GF-D8 (cell line): ENCODE measurements around the gene LHCGR.

Experiments
- DNase-seq: peaks from one replicate; lab custom pipeline; 2025; lab: John Stamatoyannopoulos, UW

LHCGR gene

DNA sequence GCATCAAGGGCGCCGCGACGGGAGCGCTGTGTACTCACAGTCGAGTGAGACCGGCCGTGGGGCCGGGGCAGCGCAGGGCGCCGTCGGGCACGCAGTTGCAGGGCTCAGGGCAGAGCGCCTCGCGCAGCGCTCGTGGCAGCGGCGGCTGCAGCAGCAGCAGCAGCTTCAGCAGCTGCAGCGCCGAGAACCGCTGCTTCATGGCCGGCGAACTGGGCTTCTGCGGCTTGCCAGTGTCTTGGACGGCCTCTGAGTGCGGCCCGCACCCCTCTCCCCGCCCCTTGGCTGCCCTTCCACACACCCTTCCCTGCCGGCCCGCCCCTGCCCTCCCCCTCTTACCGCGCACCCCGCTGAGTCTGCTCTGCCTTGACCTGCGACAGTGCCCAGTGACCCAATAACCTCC lies at the start of gene LHCGR:
Gene LHCGR, minus strand, starts transcription at position 252 of the 400 bp plus-strand sequence. Its CDS starts 53 bp downstream, at position 199.
- DNase-seq = no peak

GRCh38 chr2:48799601-48800000 lies 44.1 kb upstream of the LHCGR start:
- no peak for DNase-seq

DNA sequence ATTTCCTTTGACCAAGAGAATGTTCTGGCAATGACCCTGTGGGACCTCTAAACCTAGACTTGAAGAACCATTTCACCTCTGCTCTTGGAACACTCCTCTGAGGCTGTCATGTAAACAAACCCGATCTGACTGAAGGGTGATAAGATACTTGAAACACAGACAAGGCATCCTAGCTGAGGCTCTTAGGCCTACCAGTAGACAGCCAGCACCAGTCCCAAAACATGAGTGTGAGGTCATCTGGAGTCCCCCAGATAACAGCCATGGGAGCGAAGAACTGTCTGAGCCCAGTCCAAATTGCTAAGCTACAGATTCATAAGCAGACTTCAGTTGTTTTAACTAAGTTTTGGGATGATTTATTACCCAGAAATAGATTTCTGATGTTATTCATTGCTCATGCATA lies 39.5 kb upstream of the LHCGR start:
- no peak for DNase-seq

DNA sequence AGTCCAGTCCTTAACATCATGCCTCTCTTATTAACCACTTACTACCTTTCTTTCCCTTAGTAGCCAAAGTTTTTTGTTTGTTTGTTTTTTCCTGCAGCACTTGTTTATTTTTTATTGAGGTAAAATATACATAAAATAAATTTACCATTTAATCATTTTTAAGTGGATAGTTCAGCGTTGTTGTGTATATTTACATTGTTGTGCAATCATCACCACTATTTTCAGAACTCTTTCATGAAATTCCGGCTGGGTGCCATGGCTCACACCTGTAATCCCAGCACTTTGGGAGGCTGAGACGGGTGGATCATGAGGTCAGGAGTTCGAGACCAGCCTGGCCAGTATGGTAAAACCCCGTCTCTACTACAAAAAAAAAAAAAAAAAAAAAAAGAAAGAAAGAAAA lies 38.1 kb upstream of the LHCGR start:
- DNase-seq = no peak

DNA sequence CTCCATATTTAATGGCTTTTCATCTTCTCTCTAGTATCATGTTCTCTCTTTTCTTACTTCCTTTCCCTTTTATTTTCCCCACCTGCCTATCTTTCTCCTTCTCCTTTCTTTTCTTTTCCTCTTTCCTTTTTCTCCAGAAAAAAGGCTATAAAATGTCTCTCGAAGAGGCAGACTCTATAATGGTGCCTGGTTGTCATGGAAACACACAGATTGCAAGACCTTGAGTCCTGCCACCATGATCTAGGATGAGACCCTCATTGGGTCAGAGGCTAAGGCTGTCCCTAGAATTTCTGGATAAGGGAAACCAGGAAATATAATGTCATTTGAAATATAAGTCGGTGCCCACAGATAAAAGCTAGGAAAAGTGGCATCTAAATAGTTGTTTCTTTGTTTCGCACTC lies 36.5 kb upstream of the LHCGR start:
- no peak for DNase-seq

DNA sequence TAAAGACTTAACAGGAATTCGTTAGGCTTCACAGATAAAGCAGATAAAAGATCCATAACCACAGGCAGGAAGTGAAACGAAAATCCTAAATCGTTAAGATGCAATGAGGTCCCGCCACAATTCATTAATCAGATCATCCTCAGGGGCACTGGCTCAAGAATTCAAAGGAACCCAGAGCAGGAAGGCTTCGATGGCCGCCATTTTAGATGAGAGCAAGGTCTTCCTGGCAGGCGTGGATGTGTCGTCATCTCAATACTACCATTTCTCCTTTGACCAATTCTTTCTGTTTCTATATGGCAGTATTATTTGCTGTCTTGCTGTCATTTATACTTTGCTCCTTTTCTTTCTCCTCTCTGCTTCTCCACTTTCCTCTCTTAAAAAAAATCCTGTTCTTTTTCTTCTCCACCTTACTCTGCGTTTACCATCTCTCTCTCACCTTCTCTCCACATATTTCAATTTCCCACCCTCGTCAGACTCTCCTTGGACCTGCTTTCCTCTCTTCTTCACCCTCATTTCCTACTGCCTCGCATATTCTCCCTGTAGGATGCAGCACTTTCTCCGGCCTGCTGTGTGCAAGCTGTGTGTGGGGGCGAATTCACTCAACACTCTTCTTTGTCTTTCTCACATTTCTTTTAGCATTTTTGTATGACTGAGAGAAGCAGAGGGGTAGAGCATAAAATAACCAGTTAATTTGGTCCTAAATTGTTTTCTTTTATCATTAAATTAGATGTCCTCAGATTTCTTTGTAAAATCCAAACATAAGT lies 35.1 kb upstream of the LHCGR start:
- no peak for DNase-seq

GRCh38 chr2:48787580-48787979 lies 32.1 kb upstream of the LHCGR start:
- no peak for DNase-seq

DNA sequence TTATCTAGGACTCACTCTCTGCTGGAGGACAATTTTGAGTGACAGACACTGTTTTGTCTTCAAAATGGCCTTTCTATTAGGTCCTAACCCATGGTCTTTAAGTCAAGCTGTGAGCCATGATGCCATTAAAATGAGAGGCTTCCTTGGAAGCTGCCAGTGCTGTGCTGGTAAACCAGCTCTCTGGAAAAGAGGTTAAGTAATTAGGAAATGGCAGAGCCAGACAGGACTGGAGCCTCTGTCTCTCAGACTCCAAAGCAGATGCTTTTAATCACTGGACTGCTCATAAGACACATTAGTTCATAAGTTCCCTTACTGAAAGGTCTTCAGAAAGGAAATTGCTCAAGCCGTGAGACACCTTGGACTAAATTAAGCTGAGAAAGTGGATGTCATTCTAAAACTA lies 25.8 kb upstream of the LHCGR start:
- no peak for DNase-seq

DNA sequence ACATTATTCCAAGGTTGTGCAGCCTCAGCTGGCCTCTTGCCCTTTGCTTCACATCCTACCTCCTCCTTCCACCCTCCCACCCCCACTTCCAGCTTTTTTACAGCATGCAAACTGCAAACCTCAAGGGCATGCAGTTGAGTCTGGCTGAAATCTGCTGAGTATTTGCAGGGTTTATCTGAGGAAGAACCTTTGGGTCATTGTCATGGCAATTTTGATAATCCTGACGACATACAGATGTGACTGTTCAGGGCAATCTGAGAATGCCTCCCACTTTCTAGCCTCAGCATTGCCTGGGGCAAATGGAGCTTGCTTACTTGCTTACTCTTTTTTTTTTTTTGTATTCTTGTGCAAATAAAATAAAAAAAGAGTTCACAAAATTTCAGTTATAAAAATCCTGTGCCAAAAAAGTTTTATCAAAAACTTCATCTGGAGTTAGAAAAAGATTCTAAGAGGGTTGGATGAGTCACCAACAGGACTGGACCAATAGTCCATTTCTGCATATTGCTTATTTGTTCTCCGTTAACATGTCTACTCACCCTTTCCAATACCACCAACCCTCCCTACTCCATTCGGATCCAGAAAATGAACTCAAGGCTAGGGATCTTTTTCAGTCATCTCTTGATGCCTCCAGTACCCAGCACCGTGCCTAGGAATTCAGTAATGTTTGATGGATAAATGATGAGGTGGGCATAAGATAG lies 23.6 kb upstream of the LHCGR start:
- no peak for DNase-seq

- no peak for DNase-seq
Measured at GRCh38 chr2:48774251-48774650, 18.7 kb upstream of the LHCGR start.

DNA sequence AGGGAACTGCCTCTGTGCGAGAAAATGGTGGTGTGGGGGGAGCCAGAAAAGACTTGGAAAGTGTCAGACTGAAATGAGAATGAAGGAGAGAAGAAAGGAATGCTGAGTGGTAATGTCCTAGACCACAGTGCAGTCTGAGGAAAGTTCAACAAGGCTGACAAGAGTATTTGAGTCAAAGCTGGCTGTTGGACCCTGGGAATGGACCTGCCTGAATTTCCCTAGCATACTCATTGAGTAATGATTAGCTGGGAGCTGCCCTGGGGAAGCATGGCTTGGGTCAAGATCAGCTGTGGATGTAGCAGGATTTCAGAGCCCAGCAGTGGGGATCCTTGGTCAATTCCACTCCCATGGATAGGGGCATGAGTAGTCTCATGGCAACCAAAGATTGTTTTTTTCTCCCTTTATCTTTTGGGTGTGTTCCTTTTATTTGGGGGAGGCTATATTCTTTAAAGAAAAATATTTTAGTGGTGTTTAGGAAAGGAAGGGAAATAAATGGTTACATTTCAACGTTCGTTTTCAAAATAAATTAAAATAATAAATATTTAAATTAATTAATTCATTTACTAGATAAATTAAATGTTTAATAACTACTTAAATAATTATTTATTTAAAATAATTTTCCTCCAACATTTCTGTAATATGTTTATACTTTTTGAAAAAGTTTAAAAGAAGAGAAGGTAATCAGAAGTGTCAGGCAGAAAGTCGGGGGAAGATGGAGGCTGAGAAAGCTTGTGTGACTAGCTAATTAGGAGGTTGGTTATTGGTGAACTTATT lies 15.9 kb upstream of the LHCGR start:
- no peak for DNase-seq

GRCh38 chr2:48770181-48770580 lies 14.7 kb upstream of the LHCGR start:
- no peak for DNase-seq

DNA sequence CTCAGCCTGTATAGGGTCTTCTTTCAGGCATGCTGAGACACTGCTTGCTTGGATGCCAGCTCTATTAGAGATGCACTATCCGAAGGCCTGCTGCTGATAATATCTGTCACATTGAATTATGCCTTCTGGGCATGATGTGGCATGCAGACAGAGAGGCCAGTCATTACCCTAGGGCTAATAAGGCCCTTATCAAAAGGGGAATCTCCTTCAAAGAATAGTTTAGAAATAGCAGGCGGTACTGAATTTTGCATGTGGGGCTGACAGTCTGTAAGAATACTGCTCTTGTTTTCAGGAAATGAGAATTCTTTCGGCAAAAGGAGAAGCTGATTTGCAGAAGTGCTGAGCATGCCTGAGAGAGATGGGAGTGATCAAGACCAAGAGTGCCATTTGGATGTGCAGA lies 13.1 kb upstream of the LHCGR start:
- DNase-seq = no peak

- no peak for DNase-seq
Measured at GRCh38 chr2:48767330-48767729, 11.8 kb upstream of the LHCGR start.

DNA sequence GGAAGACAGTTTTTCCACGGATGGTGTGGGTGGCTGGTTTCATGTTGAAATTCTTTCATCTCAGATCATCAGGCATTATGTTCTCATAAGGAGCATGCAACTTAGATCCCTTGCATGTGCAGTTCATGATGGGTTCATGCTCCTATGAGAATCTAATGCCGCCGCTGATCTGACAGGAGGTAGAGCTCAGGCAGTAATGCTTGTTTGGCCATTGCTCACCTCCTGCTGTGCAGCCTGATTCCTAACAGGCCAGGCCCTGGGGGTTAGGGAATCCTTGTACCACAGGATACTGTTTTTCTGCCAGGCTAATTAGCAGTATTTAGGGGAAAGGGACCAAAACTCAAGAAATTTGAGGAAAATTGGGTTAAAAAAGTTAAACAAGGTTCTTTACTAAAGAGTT lies 5.3 kb upstream of the LHCGR start:
- DNase-seq = no peak

DNA sequence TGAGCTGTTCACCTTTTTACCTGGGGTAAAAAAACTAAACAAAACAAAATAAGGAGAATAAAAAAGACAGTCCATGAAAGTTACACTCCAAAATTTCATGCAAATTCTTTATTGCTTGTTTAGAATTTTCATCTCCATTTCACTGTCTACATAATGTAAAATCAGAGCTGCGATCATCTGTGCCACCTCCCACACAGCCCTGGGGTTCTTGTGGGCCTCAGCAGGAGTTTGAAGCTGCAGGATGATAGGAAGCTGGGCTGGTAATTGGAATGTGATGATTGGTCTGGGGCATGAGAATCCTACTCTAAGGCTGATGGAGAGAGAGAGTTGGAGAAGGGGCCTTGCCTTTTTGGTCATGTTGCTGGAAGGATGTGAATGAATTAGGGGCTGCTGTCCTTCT lies 4.2 kb upstream of the LHCGR start:
- no peak for DNase-seq

DNA sequence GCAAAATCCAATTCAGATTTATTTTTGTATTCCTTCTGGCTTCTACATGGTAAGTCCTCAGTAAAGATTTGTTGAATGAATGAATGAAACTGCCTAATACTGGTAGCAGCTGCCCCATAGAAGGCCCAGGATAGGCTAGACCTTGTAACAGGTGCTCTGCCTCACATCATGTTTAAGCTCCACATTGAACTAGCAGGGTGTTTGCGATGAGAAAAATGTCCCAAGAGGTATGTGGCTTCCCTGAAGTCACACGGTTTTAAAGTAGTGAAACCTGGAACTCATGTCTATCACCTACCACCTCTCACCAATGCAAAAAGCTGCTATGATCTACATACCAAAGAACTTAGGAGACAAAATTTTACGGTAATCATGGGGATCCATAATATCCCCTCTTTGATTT lies 765 bp upstream of the LHCGR start:
- DNase-seq = no peak

- no peak for DNase-seq
Measured at GRCh38 chr2:48754874-48755273, 650 bp downstream of the LHCGR start.

GRCh38 chr2:48753228-48753627 lies 2.3 kb downstream of the LHCGR start:
- DNase-seq = no peak

GRCh38 chr2:48750128-48750739 lies 5.3 kb downstream of the LHCGR start:
- no peak for DNase-seq

GRCh38 chr2:48749291-48750127 lies 6.0 kb downstream of the LHCGR start:
- no peak for DNase-seq

DNA sequence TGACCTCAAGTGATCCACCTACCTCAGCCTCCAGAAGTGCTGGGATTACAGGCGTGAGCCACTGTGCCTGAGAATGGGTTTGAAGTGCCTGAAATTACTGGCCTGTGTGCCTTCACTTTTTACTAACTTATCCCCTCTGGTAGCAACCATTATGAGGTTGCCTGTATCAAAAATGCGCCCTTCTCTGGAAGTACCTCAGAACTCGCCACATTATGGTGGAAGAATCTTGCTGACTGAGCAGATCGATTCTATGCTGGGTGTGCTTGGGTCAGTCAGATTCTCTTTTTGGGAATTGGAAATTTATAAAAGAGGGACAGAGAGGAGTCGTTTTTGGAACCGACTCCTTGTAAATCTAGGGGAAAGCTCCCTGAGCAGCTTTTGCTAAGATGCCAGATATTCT lies 8.2 kb downstream of the LHCGR start:
- no peak for DNase-seq
